G401 (cell line): Measurements from ENCODE around the gene KLK14. TPM values are rescaled to one million over a fixed set of nuclear protein-coding genes. Genes with fewer than 3 reads are reported as not detected.

Experiments used
- DNase-seq: peaks from one replicate; pipeline ENCODE4 v3.0.0-alpha.2; 2015; ENCODE audit warnings: low spot score
- in situ Hi-C: cut with HindIII; loops from 2 replicates; pipeline ENCODE4 v1.10.0; 2016; ENCODE audit warnings: low sequenced_read_pairs, mixed read lengths
- total RNA-seq: library from RNA; depleted of rRNA; stranded (reverse); fragments of >200 nt; shearing (Covaris generic); gene quantifications from 2 replicates; pipeline ENCODE4 v1.2.3, GENCODE V29; 2014

Gene KLK14
- total RNA-seq, 1 experiment from 2014 or later: not detected

- no peak for DNase-seq
- in situ Hi-C loops: no loop called here
Observed at GRCh38 chr19:51111606-51112005, 28.9 kb upstream of the KLK14 start.

GRCh38 chr19:51110666-51110971 lies 27.9 kb upstream of the KLK14 start:
- in situ Hi-C loops: no loop called here
- DNase-seq: no peak

- no peak for DNase-seq
- in situ Hi-C loops: no loop called here
Observed at GRCh38 chr19:51108805-51109146, 26.1 kb upstream of the KLK14 start.

- DNase-seq: peak; percentile 99
- in situ Hi-C loops: no loop called here
Observed at GRCh38 chr19:51108066-51108804, 25.5 kb upstream of the KLK14 start, which contains the start of gene CTU1. CTU1 (minus strand) TSS chr19:51108409; CDS start chr19:51104569, 3,840 bp downstream.

- in situ Hi-C loops: no loop called here
- DNase-seq: no peak
Observed at GRCh38 chr19:51107406-51108065, 24.8 kb upstream of the KLK14 start.

DNA sequence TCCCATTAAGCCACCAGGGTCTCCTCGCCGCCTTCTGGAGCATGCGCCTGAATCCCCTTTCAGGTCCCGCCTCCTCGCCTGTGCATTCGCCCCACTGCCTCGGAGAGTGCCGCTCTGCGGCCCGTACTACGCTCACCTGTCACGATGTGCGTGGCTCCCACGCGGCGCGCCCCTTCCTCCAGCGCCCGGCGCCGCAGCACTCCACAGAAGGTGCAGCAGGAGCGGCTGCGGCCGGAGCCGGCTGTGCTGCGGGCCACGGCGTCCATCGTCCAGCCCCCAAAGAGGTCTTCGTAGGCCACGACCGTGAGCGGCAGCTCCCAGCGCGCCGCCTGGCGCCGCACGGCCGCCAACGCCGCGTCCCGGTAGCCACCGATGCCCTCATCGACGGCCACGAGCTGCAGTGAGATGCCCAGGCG lies 21.2 kb upstream of the KLK14 start:
- in situ Hi-C loops: no loop called here
- DNase-seq: no peak

DNA sequence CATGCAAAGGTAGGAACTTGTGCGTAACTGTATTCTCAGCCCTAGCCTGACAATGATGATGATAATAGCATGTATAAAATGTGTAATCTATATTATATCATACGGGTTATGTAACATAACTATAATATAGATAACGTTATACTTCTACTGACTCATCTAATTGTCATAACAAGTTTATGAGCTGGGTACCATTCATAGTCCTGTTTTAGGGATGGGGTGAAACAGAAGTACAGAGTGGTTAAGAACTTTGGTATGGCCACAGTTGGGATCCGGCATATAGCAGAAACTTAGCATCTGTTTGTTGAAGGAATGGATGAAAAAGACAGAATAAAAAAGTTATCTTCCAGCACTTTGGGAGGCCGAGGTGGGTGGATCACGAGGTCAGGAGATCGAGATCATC lies 20.3 kb upstream of the KLK14 start:
- in situ Hi-C loops: no loop called here
- DNase-seq: no peak

DNA sequence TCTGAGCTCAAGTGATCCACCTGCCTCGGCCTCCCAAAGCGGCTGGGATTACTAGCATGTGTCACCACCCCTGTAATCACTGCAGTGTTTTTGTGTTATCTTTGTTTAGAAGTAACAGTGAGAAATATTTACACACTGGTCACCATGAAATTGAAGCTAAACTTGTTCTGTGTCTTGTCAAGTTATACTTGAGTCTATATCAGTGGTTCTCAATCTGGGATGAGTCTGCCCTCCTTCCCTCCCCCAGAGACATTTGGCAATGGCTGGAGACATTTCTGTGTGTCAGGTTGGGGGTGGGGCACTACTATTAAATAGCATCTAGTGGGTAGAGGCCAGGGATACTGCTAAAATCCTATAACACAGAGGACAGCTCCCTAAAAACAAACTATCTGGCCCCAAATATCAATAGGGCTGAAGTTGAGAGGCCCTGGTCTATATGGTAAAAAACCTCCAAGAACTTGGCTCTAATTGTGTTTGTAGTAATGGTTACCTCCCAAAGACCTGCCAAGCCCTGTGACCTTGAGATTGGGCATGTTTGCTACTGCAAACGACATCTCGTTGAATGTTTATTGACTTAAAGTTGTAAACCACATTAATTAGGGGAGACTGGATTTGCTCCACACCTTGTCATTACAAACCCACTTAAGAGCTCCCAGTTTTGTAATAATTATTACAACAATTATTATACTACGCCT lies 18.6 kb upstream of the KLK14 start:
- no peak for DNase-seq

DNA sequence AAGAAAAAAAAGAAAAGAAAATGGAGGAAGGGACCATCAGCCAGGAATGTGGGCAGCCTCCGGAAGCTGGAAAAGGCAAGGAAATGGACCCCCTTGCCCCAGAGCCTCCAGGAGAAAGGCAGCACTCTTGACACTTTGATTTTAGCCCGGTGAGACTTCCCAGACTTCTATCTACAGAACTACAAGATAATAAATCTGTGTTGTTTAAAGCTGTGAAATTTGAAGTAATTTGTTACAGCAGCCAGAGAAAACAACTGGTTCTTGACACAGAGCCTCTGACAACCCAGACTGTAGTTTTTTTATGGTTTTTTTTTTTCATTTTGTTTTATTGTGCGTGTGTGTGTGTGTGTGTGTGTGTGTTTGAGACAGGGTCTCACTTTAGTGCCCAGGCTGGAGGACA lies 17.9 kb upstream of the KLK14 start:
- in situ Hi-C loops: no loop called here
- no peak for DNase-seq

More for the DNA sequence above, 18.6 kb upstream of the KLK14 start:
- in situ Hi-C loops: no loop called here

- in situ Hi-C loops: no loop called here
- DNase-seq: no peak
Observed at GRCh38 chr19:51099047-51099382, 16.3 kb upstream of the KLK14 start.

DNA sequence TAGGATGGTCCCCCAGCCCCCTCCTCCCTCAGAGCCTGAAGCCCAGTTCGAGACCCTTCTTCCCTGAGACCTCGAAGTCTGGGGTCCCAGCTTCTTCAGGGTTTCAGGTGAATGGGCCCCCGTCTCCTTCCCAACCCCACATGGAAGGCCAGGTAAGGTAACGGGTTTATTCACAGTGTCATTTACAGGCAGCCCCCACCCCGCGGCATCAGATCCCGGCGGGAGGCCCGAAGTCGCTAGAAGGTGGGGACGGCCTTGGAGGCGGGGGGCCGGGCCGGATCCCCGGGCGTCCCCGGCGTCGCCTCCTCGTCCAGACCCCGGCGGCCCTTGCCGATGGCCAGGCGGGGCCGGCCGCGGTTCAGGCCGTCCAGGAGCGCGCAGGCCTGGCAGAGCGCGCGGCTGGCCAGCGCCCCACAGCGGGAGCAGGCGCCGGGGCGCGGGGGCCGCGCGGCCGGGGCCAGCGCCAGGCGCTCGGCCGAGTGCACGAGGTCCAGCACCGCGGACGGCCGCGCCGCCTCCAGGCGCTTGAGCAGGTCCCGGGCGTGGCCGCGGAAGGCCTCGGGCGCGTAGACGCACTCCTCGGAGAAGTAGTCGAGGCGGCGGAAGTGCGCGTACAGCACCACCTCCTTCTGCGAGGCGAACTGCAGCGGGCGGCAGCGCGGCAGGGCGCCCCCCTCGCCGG lies 15.8 kb upstream of the KLK14 start:
- in situ Hi-C loops: no loop called here
- DNase-seq: no peak

GRCh38 chr19:51097796-51098195 lies 15.1 kb upstream of the KLK14 start:
- in situ Hi-C loops: no loop called here
- DNase-seq: no peak

DNA sequence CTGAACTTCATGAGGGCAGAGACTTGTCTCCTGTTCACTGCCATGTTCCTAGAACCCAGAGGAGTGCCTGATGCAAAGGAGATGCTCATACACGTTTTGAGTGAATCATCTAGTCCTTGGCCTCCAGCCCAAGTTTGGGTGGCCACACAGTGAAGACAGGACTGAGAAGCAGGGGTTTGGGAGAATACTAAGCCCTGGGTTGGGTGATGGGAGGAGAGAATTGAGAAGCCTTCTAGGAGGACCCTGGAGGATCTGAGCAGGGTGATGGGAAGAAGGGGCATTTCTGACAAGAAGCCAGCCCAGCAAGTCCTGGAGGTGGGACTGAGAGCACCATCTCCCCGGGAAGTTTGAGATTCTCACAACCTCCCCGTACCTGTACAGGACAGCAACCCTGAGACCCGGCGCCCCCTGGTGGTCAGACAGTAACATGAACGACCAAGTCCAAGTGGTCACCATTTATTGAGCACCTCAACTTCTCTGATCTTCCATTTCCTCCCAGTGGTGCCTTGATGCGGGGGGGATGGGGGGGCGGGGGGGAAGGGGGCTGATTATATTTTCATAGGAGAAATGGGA lies 14.6 kb upstream of the KLK14 start:
- DNase-seq: peak; percentile 61
- in situ Hi-C loops: no loop called here

DNA sequence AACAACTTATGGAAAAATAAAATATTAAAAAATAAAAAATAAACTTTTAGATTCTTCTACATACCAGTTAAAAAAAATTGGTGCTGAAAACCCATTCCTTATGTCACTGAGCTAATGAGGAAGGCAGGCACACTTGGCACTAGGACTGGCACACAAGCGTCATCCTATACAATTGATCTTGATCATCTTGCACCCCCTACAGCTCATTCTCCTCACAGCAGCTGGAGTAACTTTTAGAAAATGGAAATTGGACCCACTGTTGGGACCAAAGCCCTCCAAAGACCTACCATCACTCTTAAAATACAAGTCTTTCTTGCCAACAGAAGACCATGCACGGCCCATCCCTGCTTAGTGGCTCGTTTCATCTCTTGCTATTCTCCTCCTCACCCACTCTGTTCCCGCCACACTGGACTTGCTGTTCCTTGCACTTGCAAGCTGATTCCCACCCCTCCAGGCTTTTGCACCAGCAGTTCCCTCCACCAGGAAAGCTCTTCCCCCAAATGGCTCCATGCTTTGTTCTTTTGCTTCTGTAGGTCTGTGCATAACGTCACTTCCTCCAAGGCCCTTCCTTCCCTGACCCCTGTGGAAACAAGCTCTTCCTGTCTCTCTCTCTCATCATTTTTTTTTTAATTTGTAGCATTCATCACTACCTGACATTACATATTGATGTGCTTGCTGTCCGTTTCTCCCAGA lies 13.9 kb upstream of the KLK14 start:
- no peak for DNase-seq
- in situ Hi-C loops: no loop called here

- no peak for DNase-seq
- in situ Hi-C loops: no loop called here
Observed at GRCh38 chr19:51094696-51095279, 12.1 kb upstream of the KLK14 start.

GRCh38 chr19:51093510-51094345 lies 11.0 kb upstream of the KLK14 start:
- in situ Hi-C loops: no loop called here
- DNase-seq: no peak

GRCh38 chr19:51093101-51093500 lies 10.4 kb upstream of the KLK14 start:
- no peak for DNase-seq
- in situ Hi-C loops: no loop called here
